HG02973 (cell line): ENCODE results near the gene UNC45A.
"Not testable (repeated sequence)": the region's sequence is repeated elsewhere in the genome, so short reads cannot be mapped to it uniquely, and the experiment has no call there.

Experiments
- ATAC-seq: cut with Tn5 transposase; IDR thresholded peaks from one replicate; pipeline ENCODE4 v1.9.1; 2021; ENCODE audit warnings: moderate library complexity; ENCODE audit not compliant: unreplicated experiment

UNC45A gene

GRCh38 chr15:90903733-90904536 is 31.1 kb upstream of the UNC45A start:
- no peak for ATAC-seq

GRCh38 chr15:90904746-90905145 is 30.3 kb upstream of the UNC45A start:
- no peak for ATAC-seq

DNA sequence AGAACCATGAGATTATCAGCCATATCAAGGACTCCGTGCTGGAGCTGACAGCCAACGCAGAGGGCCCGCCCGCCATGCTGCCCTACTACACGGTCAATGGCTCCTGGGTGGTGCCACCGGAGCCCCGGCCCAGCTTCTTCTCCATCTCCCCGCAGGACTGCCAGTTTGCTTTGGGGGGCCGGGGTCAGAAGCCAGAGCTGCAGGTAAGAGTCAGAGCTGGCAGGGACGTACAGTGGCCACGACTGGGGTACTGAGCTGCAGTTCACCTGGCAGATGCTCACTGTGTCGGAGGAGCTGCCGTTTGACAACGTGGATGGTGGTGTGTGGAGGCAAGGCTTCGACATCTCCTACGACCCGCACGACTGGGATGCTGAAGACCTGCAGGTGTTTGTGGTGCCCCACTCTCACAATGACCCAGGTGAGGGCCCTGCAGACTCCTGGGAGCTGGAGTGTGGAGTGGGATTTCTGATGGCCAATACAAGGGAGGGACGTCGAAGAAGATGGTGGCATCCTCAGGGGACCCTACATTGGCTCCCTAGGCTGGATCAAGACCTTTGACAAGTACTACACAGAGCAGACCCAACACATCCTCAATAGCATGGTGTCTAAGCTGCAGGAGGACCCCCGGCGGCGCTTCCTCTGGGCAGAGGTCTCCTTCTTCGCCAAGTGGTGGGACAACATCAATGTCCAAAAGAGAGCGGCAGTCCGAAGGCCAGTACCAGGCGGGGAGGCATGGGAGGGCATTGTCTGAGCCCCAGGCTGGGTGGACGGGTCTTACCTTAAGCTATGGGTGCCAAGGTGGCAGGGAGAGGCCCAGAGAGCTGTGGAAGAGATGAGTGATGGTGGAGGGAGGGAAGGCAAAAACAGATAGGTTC is 29.5 kb upstream of the UNC45A start:
- no peak for ATAC-seq

GRCh38 chr15:90906181-90906849 is 28.8 kb upstream of the UNC45A start:
- ATAC-seq = no peak

- no peak for ATAC-seq
Observed at GRCh38 chr15:90907051-90907660, 27.9 kb upstream of the UNC45A start.

DNA sequence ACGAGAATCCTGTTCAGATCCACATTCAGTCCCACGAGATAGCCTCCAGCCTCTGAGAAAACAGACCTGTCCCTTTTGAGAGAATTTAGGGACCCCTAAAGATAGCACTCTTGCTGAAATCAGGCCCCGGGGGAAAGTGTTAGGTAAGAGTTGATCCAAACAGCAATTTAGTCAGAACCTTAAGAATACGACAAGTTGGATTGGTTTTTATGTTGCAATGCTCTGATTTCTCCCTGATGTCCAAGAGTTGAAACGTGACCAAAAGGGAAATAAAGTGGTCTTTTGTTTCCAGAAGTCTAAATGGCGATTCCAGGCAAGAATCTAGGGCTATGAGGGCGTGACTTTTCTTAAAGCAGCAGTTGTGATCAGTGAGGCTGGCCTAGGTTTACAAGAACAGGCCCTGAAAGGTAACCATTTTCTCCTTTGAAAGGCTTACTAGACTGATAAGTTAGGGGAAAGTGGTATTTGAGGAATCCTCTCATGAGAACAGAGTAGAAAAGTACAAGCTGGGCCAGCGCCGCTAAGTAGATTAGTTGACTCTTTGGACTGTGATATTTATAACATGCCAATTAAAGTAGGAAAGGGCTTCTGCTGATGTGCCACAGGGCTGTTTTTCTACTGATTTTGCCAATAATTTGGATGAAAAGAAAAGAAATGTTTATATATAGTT is 27.1 kb upstream of the UNC45A start:
- no peak for ATAC-seq

GRCh38 chr15:90909449-90909848 is 25.6 kb upstream of the UNC45A start:
- ATAC-seq = not testable (repeated sequence)

- no peak for ATAC-seq
Observed at GRCh38 chr15:90909976-90910375, 25.1 kb upstream of the UNC45A start.

DNA sequence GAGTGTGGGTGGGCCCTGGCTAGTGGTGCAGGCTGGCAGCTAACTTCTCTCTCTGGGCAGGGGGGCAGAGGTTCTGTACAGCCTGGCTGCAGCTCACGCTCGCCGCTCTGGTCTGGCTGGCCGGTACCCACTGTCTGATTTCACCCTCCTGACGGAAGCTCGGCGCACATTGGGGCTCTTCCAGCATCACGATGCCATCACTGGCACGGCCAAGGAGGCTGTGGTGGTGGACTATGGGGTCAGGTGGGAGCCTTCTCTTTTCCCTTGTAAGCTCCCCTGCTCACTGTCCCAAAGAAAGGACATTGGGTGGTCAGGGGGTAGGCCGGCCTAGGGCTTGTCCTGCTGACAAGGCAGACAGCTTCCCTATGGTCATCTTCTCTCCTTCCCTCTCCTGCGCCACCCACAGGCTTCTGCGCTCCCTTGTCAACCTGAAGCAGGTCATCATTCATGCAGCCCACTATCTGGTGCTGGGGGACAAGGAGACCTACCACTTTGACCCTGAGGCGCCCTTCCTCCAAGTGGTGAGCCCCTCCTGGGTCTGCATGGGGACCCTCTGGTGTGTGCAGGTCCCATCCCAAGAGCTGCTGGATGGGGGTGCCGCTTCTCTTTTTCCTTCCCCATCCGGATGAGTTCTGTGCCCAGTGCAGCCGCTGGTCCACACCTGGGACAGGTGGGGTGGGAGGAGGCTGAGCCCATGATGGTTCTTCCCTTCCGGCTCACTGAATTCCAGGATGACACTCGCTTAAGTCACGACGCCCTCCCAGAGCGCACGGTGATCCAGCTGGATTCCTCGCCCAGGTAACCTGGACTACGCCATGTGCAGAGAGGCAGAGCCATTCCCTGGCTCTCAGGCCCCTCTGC is 24.4 kb upstream of the UNC45A start:
- ATAC-seq = no peak

- ATAC-seq = no peak
Observed at GRCh38 chr15:90911302-90911623, 23.8 kb upstream of the UNC45A start.

GRCh38 chr15:90911906-90912769 is 22.9 kb upstream of the UNC45A start:
- ATAC-seq = no peak

DNA sequence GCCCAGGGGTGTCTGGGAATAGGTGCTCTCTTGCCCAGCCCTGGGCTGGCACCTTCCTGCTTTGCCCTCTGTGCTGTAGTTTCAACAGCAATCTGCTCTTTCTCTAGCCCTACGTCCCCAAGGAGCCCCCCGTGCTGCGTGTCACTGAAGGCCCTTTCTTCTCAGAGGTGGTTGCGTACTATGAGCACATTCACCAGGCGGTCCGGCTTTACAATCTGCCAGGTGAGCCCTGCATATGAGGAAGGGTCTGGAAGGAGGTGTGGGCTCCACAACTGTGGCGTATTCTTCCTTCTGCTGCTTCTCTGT is 22.4 kb upstream of the UNC45A start:
- ATAC-seq = no peak

DNA sequence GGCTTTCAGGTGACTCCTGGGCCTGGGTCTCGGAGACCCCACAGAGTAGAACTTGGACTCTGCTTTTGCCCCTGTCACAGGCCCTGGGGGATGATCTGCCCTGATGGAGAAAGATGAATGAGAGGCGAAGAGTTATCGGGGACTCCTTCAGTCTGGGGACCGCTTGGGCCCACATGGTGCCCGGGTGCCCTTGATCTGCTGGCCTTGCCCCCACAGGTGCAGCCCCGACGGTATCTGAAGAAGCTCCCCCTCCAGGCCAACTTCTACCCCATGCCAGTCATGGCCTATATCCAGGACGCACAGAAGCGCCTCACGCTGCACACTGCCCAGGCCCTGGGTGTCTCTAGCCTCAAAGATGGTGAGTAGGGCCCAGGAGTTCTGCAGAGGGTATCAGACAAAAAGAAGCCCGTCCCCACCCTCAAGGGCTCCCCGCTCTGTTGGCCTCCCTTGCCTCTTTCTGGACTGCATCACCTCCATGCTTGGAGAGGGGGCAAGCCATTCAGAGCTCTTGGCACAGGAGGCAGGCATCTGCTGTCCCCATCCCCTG is 21.6 kb upstream of the UNC45A start:
- no peak for ATAC-seq

DNA sequence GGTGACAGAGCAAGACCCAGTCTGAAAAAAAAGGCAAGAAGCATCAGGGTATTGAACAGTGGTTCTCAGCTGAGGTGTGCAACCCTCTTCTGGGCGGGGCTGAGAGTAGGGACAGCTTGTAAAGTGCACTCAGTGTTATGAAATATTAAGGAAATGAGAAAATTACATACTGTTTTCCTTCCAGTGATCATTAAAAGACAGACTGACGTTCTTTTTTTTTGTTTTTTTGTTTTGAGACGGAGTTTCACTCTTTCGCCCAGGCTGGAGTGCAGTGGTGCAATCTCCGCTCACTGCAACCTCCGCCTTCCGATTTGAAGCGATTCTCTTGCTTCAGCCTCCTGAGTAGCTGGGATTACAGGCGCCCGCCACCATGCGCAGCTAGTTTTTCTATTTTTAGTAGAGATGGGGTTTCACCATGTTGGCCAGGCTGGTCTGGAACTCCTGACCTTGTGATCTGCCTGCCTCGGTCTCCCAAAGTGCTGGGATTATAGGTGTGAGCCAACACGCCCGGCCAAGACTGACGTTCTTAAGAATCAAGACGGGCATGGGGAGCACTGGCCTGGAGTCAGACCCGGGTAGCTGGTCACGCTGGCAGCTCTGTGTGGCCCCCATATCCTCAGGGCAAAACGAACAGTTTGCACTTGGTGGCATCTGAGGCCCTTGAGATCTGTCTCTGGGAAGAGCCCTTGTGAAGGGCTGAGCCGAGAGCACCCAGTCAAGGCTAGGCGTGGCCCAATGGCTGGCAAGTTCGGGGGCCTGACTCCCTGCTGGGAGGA is 20.6 kb upstream of the UNC45A start:
- no peak for ATAC-seq

- no peak for ATAC-seq
Observed at GRCh38 chr15:90915216-90915807, 19.8 kb upstream of the UNC45A start.

- no peak for ATAC-seq
Observed at GRCh38 chr15:90915808-90916440, 19.2 kb upstream of the UNC45A start.

- no peak for ATAC-seq
Observed at GRCh38 chr15:90916461-90916860, 18.6 kb upstream of the UNC45A start.
